LNCAP (cell line): ENCODE data around the gene CIAO3.

Experiments used
- TF ChIP-seq, protein P1 (sequence below): fragments of 450-650 bp; IDR thresholded peaks from 2 replicates; pipeline ENCODE4 v1.5.1; 2017; ENCODE audit warnings: mild to moderate bottlenecking

The CIAO3 gene

GRCh38 chr16:715477-716199, 25.2 kb downstream of the CIAO3 start:
- TF ChIP-seq, protein P1, sequence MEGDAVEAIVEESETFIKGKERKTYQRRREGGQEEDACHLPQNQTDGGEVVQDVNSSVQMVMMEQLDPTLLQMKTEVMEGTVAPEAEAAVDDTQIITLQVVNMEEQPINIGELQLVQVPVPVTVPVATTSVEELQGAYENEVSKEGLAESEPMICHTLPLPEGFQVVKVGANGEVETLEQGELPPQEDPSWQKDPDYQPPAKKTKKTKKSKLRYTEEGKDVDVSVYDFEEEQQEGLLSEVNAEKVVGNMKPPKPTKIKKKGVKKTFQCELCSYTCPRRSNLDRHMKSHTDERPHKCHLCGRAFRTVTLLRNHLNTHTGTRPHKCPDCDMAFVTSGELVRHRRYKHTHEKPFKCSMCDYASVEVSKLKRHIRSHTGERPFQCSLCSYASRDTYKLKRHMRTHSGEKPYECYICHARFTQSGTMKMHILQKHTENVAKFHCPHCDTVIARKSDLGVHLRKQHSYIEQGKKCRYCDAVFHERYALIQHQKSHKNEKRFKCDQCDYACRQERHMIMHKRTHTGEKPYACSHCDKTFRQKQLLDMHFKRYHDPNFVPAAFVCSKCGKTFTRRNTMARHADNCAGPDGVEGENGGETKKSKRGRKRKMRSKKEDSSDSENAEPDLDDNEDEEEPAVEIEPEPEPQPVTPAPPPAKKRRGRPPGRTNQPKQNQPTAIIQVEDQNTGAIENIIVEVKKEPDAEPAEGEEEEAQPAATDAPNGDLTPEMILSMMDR, result peak; percentile 50

DNA sequence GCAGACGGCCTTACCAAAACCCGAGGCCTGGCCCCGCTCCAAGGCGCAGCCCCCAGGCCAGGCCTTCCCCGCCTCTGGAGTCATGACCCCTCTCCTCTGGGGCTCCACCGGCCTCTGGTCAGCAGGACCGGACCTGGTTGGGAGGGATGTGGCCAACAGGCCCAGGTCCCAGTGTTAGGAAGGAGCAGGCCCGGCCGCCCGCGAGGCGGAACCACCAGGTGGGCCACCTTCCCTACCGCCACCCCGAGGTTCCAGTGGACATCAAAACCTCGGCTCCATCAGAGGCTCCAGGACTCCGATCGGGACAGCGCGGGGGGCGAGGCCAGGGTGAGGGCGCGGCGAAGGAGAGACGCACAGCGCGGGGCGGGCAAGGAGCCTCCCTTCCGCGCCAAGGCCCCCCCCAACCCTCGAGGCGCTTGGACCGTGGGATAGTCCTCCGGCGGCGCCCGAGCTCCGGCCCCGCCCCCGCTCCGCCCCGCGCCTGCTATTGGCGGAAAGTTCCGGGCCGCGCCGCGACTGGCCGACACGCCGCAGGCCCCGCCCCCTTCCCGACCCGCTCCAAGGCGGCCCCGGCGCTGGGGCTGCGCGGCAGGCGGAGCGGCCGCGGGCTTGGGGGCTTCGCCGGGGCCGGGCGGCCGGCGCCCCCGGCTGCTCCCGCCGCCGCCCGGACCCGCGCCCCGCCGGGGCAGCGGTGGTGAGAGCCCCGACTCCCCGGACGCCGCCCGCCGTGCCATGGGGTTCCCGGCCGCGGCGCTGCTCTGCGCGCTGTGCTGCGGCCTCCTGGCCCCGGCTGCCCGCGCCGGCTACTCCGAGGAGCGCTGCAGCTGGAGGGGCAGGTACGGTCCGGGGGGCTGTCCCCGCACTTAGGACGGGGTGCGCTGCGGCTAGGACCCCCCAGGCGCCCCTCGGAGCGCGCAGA, 26.0 kb downstream of the CIAO3 start, which contains the start of gene METRN:
TSS of gene METRN (plus strand) at position 561 of the 919 bp plus-strand sequence. CDS start at position 733, 172 bp downstream.
- TF ChIP-seq, protein P1, result no peak

GRCh38 chr16:714079-714478, 26.7 kb downstream of the CIAO3 start:
- TF ChIP-seq, protein P1, result no peak

DNA sequence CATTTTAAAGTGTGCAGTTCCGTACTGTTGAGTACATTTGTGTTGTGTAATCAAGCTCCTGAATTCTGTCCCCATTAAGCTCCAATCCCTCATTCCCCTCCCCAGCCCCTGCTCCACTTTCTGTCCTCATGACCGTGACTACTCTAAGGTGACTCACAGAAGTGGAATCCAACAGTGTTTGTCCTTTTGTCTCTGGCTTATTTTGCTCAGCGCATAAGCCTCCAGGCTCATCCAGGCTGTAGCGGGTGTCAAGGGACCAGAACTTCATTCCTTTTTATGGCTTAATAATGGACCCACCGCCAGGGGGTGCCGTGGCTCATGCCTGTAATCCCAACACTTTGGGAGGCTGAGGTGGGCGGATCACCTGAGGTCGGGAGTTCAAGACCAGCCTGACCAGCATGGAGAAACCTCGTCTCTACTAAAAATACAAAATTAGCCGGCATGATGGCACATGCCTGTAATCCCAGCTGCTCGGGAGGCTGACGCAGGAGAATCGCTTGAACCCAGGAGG, 28.0 kb downstream of the CIAO3 start:
- TF ChIP-seq, protein P1, result peak; percentile 42

- TF ChIP-seq, protein P1, result peak; percentile 87
Observed at GRCh38 chr16:711548-712320, 29.1 kb downstream of the CIAO3 start.

GRCh38 chr16:711084-711483, 29.7 kb downstream of the CIAO3 start:
- TF ChIP-seq, protein P1, result no peak
